Ectodermal cell (in vitro differentiated cells): ENCODE measurements around the gene EPHA4.

Experiments used
- H3K27ac ChIP-seq: 2 replicates; pipeline ENCODE4 v1.7.0; 2013; ENCODE audit warnings: mild to moderate bottlenecking, low read depth, low read length; ENCODE audit not compliant: insufficient read depth, poor library complexity, severe bottlenecking
- H3K27me3 ChIP-seq: 2 replicates; pipeline ENCODE4 v1.7.0; 2013; ENCODE audit warnings: mild to moderate bottlenecking, low read length; ENCODE audit not compliant: insufficient read depth, control insufficient read depth, poor library complexity, severe bottlenecking
- H3K36me3 ChIP-seq: one replicate; pipeline ENCODE4 v1.7.0; 2013; ENCODE audit warnings: low read length; ENCODE audit not compliant: control insufficient read depth, insufficient read depth
- H3K4me1 ChIP-seq: one replicate; pipeline ENCODE4 v1.7.0; 2013; ENCODE audit warnings: low read length; ENCODE audit not compliant: control insufficient read depth, insufficient read depth
- H3K4me3 ChIP-seq: 2 replicates; pipeline ENCODE4 v1.7.0; 2013; ENCODE audit warnings: low read depth, low read length, control low read depth; ENCODE audit not compliant: insufficient read depth
- H3K9me3 ChIP-seq: 2 replicates; pipeline ENCODE4 v1.7.0; 2013; ENCODE audit warnings: mild to moderate bottlenecking, low read length, moderate library complexity; ENCODE audit not compliant: control insufficient read depth
- WGBS, 2 experiments: methylation state at CpG; one replicate each; pipeline ENCODE4 v1.1.7; 2013; ENCODE audit warnings: missing lambda C conversion rate in 2 of 2; 5-methylcytosine and 5-hydroxymethylcytosine counted together

EPHA4 gene

DNA sequence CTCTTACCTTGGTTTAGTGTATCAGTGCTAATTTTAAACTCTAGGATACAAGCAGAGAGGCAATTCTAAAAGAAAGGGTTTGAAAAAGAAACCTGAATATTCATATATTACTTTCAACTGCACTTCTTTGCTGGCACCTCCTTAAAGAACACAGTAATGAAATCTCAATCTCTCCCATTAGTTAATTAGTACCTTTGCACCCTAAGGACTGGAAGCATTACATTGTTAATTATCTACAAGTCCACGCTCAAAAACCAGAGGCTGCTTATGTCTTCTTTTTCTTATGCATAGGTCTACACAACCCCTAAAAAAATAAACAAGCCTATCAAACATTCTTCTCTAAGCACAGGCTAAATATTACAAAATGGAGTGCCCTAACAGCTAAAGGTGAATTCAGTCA, 20.2 kb downstream of the EPHA4 start:
- Histone ChIP-seq H3K4me1 (peaks cover 44% of the 10 kb centered on the region), H3K4me3 (no peak overlapping the region), H3K9me3 (no peaks in the 10 kb centered on the region), H3K27me3 (no peaks in the 10 kb centered on the region), H3K27ac (no peak overlapping the region), H3K36me3 (peaks cover 4% of the 10 kb centered on the region)
- WGBS, 2 experiments: 69 to 73% methylated on average over 1 of the region's 1 CpG

DNA sequence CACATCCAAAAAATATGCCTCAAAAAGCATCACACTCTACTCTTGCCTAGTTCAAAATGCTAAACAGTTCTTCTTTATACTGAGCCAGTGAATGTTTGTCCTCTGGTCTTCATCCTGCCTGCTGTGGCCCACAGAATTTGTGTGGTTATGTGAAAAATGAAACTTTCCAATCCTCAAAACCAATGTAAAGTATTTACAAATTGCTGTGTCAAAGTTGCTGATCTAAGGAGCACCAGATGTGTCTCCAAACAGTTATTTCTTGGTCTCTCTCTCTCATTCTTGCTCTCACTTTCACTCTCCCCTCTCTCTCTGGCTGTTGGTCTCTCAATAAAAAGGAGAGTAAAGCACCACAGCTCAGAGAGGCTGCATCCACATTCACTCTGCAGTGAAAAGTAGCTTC, 23.0 kb downstream of the EPHA4 start:
- Histone ChIP-seq H3K36me3 (peaks cover 12% of the 10 kb centered on the region), H3K27ac (no peak overlapping the region), H3K27me3 (no peaks in the 10 kb centered on the region), H3K4me1 (peaks cover 25% of the 10 kb centered on the region), H3K9me3 (no peaks in the 10 kb centered on the region), H3K4me3 (no peak overlapping the region)

DNA sequence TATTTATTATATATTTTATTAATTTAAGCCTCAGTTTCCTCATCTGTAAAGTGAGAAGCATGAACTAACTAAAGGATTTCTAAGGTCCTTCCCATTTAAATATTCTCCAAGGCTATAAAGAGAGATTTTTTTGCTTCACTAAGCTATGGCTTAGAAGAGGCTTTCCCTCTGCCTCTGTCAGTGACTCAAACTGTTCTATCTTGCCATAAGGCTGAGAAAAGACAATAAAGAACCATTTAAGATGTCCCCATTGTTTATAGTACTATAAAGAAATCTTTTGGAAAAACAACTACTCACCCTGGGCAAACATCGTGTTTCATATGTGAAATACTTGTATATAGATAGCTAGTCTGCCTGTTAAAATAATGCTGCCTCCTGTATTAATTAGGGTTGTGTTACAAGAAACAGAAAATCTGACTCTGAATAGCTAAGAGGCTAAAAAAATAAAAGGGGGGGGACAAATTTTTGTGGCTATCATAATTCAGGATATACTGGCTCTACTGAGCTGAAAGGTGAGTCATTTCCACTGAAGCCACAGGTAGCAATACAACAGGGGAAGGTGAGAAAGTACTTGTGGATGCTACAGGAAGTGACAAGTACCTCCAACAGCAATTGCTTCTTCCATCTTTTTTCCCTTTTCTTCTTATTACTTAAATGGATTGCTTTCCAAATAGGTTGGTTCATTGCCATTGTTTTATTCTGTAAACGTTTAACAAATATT, 25.4 kb downstream of the EPHA4 start:
- Histone ChIP-seq H3K36me3 (peaks cover 12% of the 10 kb centered on the region), H3K4me1 (peaks cover 1% of the 10 kb centered on the region), H3K9me3 (no peaks in the 10 kb centered on the region), H3K27ac (no peak overlapping the region), H3K4me3 (no peak overlapping the region), H3K27me3 (no peaks in the 10 kb centered on the region)
- 93 to 100% methylated on average over 1 to 2 of the region's 2 CpGs for WGBS, 2 experiments

GRCh38 chr2:221541131-221541735, 30.9 kb downstream of the EPHA4 start:
- Histone ChIP-seq H3K27me3 (no peaks in the 10 kb centered on the region), H3K9me3 (no peaks in the 10 kb centered on the region), H3K27ac (no peak overlapping the region), H3K4me1 (peaks cover 13% of the 10 kb centered on the region), H3K36me3 (peaks cover 7% of the 10 kb centered on the region), H3K4me3 (no peak overlapping the region)
- WGBS, 2 experiments: 92 to 95% methylated on average over 6 of the region's 6 CpGs

DNA sequence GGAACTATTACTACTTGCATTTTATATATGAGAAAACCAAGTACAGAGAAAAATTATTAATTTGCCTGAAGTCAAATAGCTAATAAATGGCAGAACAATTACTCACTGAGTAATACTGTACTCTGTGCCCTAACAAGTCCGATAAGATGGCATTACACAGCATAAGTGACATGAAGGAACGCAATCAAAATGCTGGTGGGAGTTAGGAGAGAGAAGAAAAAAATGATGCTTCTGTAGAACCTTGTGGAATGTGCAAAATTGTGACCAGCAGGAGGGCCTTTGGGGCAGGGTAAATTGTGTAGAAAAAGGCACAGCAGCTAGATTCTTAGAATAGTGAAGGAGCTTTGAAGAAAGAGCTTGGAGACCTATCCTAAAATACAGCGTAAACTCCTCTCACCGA, 32.9 kb downstream of the EPHA4 start:
- WGBS, 2 experiments: 91 to 92% methylated on average over 4 of the region's 4 CpGs
- Histone ChIP-seq H3K9me3 (no peaks in the 10 kb centered on the region), H3K27ac (no peak overlapping the region), H3K4me3 (no peak overlapping the region), H3K4me1 (peaks cover 14% of the 10 kb centered on the region), H3K36me3 (no peaks in the 10 kb centered on the region), H3K27me3 (no peaks in the 10 kb centered on the region)

- no peaks in the 10 kb centered on the region for H3K36me3 ChIP-seq
- no peak overlapping the region for H3K4me3 ChIP-seq
- no peak overlapping the region for H3K27ac ChIP-seq
- no peaks in the 10 kb centered on the region for H3K9me3 ChIP-seq
- WGBS, 2 experiments: 87 to 95% methylated on average over 2 of the region's 2 CpGs
- peaks cover 35% of the 10 kb centered on the region for H3K4me1 ChIP-seq
- no peaks in the 10 kb centered on the region for H3K27me3 ChIP-seq
Observed at GRCh38 chr2:221535824-221536223, 36.3 kb downstream of the EPHA4 start.

GRCh38 chr2:221533299-221533698, 38.8 kb downstream of the EPHA4 start:
- Histone ChIP-seq H3K27me3 (no peaks in the 10 kb centered on the region), H3K27ac (no peak overlapping the region), H3K4me3 (no peak overlapping the region), H3K9me3 (no peaks in the 10 kb centered on the region), H3K36me3 (no peaks in the 10 kb centered on the region), H3K4me1 (peaks cover 42% of the 10 kb centered on the region)
- WGBS, 2 experiments: 95% methylated on average over 6 of the region's 6 CpGs

DNA sequence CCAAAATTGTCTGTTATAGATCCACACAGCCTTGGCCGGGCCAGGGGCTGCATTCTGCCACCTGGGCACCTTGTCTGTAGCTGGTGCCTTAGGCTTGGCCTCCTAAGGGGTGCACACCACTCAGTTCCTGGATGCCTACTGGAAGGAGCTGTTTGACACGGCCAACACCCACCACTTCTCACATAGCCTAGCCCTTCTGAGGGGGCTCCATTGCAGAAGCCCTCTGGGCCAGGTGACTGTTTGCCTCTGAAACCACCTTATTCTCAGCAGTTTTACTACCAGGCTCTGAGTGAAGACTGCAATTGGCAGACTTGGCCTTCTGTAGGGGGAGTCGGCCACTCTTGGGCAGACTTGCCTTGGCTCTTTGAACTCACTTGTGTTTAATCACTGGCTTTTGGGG, 39.5 kb downstream of the EPHA4 start:
- 90 to 91% methylated on average over 3 of the region's 3 CpGs for WGBS, 2 experiments
- no peaks in the 10 kb centered on the region for H3K9me3 ChIP-seq
- H3K27ac ChIP-seq: no peak overlapping the region
- H3K27me3 ChIP-seq: no peaks in the 10 kb centered on the region
- H3K4me3 ChIP-seq: no peak overlapping the region
- H3K4me1 ChIP-seq: peaks cover 46% of the 10 kb centered on the region
- H3K36me3 ChIP-seq: no peaks in the 10 kb centered on the region

GRCh38 chr2:221530653-221531037, 41.5 kb downstream of the EPHA4 start:
- no peaks in the 10 kb centered on the region for H3K36me3 ChIP-seq
- peaks cover 46% of the 10 kb centered on the region for H3K4me1 ChIP-seq
- no peaks in the 10 kb centered on the region for H3K9me3 ChIP-seq
- 64 to 79% methylated on average over 2 of the region's 2 CpGs for WGBS, 2 experiments
- no peak overlapping the region for H3K27ac ChIP-seq
- H3K27me3 ChIP-seq: no peaks in the 10 kb centered on the region
- H3K4me3 ChIP-seq: no peak overlapping the region

- Histone ChIP-seq H3K4me3 (no peak overlapping the region), H3K27ac (no peak overlapping the region), H3K36me3 (peaks cover 1% of the 10 kb centered on the region), H3K4me1 (peaks cover 46% of the 10 kb centered on the region), H3K27me3 (no peaks in the 10 kb centered on the region), H3K9me3 (no peaks in the 10 kb centered on the region)
- 95% methylated on average over 7 to 10 of the region's 10 CpGs for WGBS, 2 experiments
Observed at GRCh38 chr2:221529943-221530652, 42.0 kb downstream of the EPHA4 start.
